Measurements from ENCODE around the gene SCAI. TPM values are rescaled to one million over a fixed set of nuclear protein-coding genes. Genes with fewer than 3 reads are reported as not detected.
"Not testable (repeated sequence)": the region's sequence is repeated elsewhere in the genome, so short reads cannot be mapped to it uniquely, and the experiment has no call there.

Gene SCAI
- total RNA-seq, 4 donors from 2014 or later = 10.4 to 13.4 (median 12.5) TPM

DNA sequence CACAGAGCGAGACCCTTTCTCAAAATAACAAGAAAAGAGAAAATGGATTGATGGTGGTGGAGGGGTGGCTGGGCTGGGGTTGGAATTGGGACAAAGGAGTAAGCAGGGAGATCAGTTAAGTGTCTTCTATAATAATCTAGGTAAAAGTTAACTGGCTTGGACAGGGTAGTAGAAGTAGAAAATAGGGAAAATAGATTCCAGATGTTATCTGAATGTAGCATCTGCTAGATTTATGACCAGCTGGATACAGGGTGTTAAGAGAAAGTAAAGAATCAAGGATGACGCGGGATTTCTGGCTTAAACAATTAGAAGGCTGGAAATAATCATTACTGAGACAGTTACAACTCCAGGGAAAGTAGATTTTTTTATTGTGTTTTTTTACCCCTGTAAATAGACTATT lies 33.3 kb upstream of the SCAI start:
- Histone ChIP-seq H3K4me3 (replicated peaks in 1 of 3) (no peak overlapping the region), H3K4me1 (peaks cover 0 to 10% of the 10 kb centered on the region in 2 donors), H3K9me3 (no peaks in the 10 kb centered on the region), H3K27me3 (no peaks in the 10 kb centered on the region), H3K27ac (no peak overlapping the region), H3K36me3 (no peaks in the 10 kb centered on the region)
- intact Hi-C loops (cut with DNase I) = no loop called here
- 88 to 96% methylated on average over 3 of the region's 3 CpGs for WGBS, 2 donors
- no peak for DNase-seq
- TF ChIP-seq, protein P1, sequence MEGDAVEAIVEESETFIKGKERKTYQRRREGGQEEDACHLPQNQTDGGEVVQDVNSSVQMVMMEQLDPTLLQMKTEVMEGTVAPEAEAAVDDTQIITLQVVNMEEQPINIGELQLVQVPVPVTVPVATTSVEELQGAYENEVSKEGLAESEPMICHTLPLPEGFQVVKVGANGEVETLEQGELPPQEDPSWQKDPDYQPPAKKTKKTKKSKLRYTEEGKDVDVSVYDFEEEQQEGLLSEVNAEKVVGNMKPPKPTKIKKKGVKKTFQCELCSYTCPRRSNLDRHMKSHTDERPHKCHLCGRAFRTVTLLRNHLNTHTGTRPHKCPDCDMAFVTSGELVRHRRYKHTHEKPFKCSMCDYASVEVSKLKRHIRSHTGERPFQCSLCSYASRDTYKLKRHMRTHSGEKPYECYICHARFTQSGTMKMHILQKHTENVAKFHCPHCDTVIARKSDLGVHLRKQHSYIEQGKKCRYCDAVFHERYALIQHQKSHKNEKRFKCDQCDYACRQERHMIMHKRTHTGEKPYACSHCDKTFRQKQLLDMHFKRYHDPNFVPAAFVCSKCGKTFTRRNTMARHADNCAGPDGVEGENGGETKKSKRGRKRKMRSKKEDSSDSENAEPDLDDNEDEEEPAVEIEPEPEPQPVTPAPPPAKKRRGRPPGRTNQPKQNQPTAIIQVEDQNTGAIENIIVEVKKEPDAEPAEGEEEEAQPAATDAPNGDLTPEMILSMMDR (IDR thresholded peaks at IDR 0.05) = no peak
- no peak for TF ChIP-seq POLR2A (IDR thresholded peaks at IDR 0.05)

DNA sequence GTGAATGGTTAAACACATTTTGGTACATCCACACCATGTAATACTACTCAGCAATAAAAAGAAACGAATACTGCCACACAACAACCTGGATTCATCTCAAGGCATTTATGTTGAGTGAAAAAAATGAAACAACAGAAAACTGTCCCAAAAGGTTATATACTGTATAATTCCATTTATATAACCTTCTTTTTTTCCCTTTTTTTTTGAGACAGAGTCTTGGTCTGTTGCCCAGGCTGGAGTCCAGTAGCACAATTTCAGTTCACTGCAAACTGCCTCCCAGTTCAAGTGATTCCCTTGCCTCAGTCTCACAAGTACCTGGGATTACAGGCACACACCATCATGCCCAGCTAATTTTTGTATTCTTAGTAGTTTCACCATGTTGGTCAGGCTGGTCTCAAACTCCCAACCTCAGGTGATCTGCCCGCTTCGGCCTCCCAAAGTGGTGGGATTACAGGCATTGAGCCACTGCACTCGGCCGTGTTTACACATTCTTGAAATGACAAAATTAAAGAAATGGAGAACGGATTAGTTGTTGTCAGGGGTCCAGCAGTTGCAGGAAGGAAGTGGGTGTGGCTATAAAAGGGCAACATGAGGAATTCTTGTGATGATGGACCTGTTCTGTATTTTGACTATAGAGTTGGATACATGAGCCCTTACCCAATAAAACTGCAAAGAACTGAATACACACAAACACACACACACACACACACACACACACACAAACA lies 28.9 kb upstream of the SCAI start:
- no peak for TF ChIP-seq POLR2A (IDR thresholded peaks at IDR 0.05)
- TF ChIP-seq, protein P1 (IDR thresholded peaks at IDR 0.05) = no peak
- Histone ChIP-seq H3K27ac (no peak overlapping the region), H3K27me3 (no peaks in the 10 kb centered on the region), H3K36me3 (peaks cover 5% of the 10 kb centered on the region in 2 donors), H3K4me3 (replicated peaks in 1 of 3) (no peak overlapping the region), H3K4me1 (peaks cover 0 to 10% of the 10 kb centered on the region in 2 donors), H3K9me3 (no peaks in the 10 kb centered on the region)
- 66 to 78% methylated on average over 6 of the region's 6 CpGs for WGBS, 2 donors
- DNase-seq = no peak
- intact Hi-C loops (cut with DNase I) = no loop called here

GRCh38 chr9:125169895-125170294 lies 26.6 kb upstream of the SCAI start:
- no peaks in the 10 kb centered on the region for H3K27me3 ChIP-seq
- intact Hi-C loops (cut with DNase I) = no loop called here
- H3K4me3 ChIP-seq (replicated peaks in 1 of 3) = no peak overlapping the region
- no peak for DNase-seq
- no peak overlapping the region for H3K27ac ChIP-seq
- peaks cover 0 to 10% of the 10 kb centered on the region in 2 donors for H3K4me1 ChIP-seq
- H3K9me3 ChIP-seq = no peaks in the 10 kb centered on the region
- peaks cover 5% of the 10 kb centered on the region in 2 donors for H3K36me3 ChIP-seq
- no peak for TF ChIP-seq POLR2A (IDR thresholded peaks at IDR 0.05)
- TF ChIP-seq, protein P1 (IDR thresholded peaks at IDR 0.05) = no peak

DNA sequence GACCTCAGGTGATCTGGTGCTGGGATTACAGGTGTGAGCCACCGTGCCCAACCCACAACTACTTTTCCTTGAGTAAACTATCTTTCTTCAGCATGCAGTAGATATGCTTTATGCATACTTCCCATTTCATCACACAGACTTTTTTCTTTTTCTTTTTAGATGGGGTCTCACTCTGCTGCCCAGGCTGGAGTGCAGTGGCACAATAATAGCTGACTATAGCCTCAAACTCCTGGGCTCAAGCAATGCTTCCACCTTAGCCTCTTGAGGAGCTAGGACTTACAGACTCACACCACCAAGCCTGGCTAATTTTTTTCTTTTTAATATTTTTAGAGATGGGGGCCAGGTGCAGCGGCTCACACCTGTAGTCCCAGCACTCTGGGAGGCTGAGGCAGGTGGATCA lies 23.4 kb upstream of the SCAI start:
- Histone ChIP-seq H3K27me3 (no peaks in the 10 kb centered on the region), H3K4me1 (peaks cover 0 to 4% of the 10 kb centered on the region in 2 donors), H3K36me3 (peaks cover 5% of the 10 kb centered on the region in 2 donors), H3K27ac (no peak overlapping the region), H3K4me3 (replicated peaks in 1 of 3) (no peak overlapping the region), H3K9me3 (no peaks in the 10 kb centered on the region)
- WGBS, 2 donors = 87 to 93% methylated on average over 2 of the region's 2 CpGs
- intact Hi-C loops (cut with DNase I) = no loop called here
- no peak for DNase-seq
- TF ChIP-seq, protein P1 (IDR thresholded peaks at IDR 0.05) = no peak
- no peak for TF ChIP-seq POLR2A (IDR thresholded peaks at IDR 0.05)

DNA sequence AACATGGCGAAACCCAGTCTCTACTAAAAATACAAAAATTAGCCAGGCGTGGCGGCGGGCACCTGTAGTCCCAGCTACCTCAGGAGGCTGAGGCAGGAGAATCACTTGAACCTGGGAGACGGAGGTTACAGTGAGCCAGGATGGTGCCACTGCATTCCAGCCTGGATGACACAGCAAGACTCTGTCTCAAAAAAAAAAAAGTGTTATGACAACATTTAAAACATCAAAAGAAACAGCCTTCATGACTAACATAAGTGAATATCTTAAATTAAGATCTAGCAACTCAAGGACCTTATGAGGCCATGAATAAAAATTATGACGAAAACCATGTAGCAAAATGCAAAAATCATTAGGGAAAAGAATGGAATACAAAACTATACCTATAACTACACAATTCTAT lies 19.6 kb upstream of the SCAI start:
- H3K36me3 ChIP-seq; H3K9me3 ChIP-seq; H3K27me3 ChIP-seq; H3K4me3 ChIP-seq (replicated peaks in 1 of 3); intact Hi-C loops (cut with DNase I); DNase-seq; H3K27ac ChIP-seq: not testable (repeated sequence)
- H3K4me1 ChIP-seq = peaks cover 8 to 15% of the 10 kb centered on the region in 2 donors
- 93 to 94% methylated on average over 6 of the region's 6 CpGs for WGBS, 2 donors

Data from thyroid gland (tissue), 4 donors.